Occipital lobe (tissue), 2 donors: ENCODE measurements around the gene SLC5A9. TPM values are rescaled to one million over a fixed set of nuclear protein-coding genes. Genes with fewer than 3 reads are reported as not detected.
"Not testable (repeated sequence)": the region's sequence is repeated elsewhere in the genome, so short reads cannot be mapped to it uniquely, and the experiment has no call there.

ENCODE experiments used
- DNase-seq: peaks from one replicate; lab custom pipeline; 2025; lab: John Stamatoyannopoulos, UW
- total RNA-seq: library from RNA; depleted of rRNA; stranded (reverse); fragments of >200 nt; gene quantifications from one replicate; pipeline ENCODE4 v1.2.3, GENCODE V29; 2014

SLC5A9 gene
- not detected for total RNA-seq

DNA sequence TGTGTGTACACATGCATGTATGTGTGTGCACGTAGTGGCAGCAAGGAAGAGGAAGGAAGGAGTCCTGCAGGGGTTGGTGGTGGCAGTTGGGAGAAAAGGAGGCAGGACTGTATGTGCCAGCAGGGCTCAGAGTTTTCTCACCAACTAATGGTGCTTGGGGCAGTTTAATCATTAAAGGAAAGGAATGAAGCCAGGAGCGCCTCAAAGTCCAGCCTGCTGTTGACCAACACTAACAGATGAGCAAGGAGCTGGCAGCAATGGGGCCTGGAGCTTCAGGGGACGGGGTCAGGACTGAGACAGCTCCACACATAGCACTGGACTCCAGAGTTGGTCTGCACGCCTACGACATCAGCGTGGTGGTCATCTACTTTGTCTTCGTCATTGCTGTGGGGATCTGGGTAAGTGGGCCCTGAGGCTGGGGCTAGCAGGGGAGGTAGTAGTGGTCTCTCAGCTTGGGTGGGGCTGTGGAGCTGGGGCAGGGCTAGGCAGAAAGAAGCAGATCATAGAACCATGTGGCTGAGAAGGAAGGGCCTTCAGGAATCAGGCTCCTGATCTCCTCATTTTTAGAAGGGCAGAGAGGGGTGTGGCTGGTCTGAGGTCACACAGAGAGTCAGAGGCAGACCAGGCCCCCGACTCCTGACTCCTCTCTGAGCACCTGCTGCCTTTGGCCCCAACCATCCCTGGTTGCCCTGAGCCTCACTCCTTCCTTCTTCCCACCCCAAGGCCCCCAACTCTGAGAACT is at the start of gene SLC5A9:
Gene SLC5A9 (plus strand): TSS at position 216 of the 742 bp plus-strand sequence. CDS start 21 bp downstream, at position 237.
- no peak for DNase-seq

DNA sequence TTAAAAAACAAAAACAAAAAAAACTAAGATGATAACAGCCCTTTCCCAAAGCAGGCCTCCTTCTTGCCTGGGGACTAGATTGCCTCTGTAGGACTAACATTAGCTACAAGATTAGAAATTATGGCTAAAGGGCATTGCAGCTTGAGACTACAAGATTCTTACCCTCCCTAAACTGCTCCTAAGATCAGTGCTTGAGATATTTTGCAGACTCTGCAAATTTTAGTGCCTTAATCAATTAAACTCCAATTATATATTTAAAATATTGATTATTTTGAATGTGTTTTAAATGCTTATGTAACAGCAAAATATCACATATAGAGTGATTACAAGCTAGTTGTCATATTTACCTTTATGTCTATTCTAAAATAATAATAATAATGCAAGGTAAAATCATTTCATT is 47.4 kb upstream of the SLC5A9 start:
- DNase-seq: no peak

DNA sequence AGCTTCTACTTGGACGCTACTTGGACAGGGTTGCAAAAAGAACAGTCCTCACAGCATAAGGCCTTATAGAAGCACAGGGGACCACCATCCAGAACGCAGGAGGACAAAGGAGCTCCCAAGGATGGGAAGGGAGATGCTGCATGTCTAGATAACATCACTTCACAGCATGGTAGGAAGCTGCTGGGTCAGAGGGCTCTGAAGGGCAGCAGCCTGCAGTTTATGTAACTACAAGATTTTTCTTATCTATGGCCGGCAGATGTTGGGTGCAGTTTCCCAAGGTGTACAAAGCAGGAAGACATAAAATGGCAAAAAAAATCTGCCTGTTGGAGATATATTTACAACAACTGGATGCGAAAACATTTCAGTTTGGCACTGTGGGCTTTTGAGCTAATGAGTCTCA is 45.3 kb upstream of the SLC5A9 start:
- no peak for DNase-seq

DNA sequence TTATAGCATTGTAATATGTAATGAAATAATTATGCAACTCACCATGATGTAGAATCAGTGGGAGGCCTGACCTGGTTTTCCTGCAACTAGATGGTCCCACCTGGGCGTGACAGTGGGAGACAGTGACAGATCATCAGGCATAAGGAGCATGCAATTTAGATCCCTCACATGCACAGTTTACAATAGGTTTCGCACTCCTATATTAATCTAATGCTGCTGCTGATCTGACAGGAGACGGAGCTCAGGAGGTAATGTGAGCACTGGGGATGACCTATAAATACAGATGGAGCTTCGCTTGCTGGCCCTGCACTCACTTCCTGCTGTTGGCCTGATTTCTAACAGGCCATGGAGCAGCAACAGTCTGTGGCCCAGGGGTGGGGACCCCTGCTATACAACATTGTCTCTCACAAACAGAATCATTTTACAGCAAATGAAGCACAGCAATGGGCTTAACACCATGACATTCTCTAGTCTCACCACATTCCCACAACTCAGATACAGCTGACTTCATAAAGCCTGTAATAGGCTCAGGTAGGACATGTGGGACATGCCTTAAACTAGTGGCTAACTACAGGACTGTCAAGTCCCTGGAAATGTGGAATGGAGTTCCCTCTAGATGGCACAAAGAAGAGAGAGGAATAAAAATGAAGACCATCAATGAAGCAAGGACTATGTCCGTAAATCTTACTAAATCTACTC is 40.7 kb upstream of the SLC5A9 start:
- no peak for DNase-seq

DNA sequence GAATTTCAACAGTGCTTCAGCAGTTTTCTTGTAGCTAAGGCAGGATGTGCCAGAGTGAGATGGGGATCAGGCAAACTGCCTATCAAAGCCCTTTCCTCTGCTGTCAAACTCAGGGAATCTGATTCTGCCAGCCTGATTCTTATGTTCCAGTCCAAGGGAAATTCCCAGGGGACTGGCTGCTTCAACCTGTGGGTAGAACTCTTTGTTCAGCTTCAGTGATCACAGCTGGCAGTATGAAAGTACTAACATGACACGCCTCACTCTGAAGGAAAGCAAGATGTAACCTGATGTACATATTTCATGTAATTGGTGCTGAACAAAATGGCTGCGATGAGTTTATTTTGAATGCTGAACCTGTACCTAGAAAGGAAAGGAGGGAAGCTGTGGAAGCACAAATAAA is 40.1 kb upstream of the SLC5A9 start:
- DNase-seq: no peak

DNA sequence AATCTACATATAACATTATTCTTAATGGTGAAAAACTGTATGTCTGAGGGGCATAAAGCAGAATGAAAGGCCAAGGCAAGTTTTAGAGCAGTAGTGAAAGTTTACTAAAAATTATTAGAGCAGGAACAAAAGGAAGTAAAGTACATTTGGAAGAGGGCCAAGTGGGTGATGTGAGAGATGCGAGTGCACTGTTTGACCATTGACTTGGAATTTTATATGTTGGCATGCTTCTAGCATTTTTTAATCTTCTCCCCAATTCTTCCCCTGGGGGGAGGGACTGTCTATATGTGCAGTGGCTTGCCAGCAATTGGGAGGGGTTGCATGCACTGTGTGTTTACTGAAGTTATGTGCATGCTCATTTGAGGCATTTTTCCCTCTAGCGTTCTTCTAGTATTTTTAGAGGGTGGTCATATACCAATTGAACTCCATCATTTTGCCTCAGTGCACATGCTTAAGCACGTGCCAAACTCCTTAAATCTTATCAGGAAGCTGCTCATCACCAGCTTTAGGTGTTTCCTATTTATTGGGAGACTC is 36.1 kb upstream of the SLC5A9 start:
- DNase-seq: no peak

DNA sequence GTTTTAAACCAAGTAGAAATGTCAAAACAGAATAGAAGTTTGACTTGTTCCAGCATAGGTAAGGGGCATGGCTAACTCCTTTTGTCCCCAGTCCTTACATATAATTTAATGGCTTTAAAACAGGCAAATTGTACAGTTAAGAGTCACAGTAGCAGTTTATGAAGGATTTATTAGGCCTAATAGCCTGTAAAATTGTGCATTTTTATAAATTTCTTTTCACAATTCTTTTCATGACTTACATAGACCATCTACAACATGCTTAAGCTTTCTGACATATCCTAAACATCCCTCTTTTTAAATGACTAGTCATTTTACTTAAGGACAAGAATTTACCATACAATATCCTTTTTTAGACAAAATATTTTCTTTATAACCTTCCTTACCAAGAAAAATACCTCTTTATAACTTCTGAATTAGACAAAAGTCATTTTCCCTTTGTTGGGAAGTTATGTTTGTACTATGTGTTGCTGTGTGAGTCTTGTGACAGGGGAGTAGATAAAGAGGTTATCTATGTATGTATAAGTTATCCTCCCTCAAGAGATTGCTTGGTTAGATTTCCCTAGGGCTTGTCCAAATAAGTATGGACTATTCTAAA is 34.5 kb upstream of the SLC5A9 start:
- DNase-seq: no peak

DNA sequence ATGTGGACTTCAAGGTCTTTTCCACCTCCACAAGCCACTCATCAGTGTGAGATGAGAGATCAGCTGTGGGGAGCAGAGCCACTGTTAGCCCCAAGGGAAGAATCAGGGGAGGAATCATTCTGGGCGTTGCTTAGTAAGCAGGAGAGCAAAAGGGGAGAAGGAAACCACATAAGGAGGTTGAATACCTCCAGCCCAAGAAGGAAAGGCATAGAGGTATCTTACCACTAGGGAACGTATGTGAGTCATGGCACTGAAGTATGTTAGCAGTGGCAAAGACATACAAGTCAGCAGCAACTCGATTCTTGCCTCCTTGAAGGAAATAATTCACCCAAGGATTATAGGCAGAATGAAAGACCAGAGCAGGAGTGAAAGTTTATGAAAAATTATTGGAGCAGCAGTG is 31.6 kb upstream of the SLC5A9 start:
- no peak for DNase-seq

DNA sequence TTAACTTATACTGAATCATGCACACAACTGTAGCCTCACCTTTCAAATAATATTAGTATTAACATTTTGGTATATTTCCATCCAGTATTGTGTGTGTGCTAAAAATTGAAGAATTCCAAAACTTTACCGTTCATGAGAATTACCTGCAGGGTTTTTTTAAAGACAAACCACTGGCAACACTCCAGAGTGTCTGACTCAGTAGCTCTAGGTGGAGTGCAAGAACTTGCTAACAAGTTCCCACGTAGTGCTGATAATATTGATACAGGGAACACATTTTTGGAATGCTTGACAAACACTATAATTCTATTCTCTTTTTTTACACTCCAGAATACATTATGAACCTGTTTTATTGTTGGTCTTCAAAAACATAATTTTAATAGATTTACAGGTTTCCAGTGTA is 27.7 kb upstream of the SLC5A9 start:
- DNase-seq: no peak

DNA sequence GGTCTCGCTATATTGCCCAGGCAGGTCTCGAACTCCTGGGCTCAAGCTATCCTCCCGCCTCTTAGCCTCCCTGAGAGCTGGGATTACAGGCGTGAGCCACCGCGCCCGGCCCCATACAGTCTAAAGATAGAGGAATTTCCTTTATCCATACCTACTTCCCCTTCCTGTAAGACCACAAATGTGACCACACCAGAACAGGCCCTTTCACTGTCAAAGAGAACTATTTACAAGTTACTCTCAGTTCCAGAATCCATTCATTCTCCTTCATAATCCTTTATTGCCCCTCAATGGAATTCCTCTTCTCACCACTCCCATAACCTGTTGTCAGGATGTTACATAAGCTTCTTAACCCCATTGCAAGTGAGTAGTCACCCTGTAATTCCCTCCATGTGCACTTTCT is 26.3 kb upstream of the SLC5A9 start:
- DNase-seq: no peak

DNA sequence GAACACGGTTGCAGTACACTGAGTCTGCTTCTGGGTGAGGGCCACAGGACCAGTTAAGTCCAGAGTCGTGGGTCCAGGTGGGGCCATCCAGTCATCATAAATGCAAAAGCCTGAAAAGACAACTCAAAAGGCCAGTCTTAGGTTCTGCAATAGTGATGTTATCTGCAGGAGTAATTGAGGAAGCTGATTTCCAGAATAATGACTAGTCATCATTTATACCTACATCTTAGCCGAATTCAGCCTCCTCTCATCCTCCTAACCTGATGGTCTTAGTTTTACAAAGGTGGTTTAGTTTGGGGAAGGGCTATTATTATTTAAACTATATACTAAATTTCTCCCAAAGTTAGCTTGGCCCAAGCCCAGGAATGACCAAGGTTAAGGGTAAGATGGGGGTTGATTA is 23.5 kb upstream of the SLC5A9 start:
- no peak for DNase-seq

DNA sequence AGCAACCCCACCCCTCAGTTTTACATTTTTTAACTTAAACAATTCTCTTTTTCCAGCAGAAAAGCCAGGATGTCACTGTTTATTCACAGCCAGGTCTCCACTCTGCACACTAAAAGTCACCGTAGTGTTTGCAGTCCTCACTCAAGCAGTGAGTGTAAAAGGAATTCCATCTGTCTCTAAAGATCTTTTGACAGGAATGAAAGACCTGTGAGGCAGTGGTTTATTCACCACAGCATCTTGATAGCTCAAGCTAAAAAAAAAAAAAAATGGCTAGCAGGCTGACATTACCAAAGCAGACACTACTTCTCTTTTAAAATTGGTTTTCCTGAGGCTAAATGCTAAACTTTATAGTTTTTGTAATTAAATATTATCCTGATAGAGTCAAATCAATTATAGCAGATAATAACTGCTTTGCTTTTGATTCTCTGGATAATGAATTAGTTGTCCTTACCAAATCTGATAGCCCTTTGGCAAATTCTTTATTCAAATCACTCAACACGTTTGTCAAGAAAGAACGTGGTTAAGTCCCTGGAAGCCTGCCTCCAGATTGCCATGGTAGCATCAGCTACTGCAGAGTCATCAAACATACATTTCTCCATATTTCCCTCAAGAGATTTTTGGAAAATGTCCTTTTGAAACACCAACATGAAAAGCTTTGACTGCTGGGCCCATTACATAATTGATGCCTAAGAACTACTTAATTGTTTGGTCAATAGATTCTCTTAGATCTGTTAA is 22.2 kb upstream of the SLC5A9 start:
- DNase-seq: no peak

DNA sequence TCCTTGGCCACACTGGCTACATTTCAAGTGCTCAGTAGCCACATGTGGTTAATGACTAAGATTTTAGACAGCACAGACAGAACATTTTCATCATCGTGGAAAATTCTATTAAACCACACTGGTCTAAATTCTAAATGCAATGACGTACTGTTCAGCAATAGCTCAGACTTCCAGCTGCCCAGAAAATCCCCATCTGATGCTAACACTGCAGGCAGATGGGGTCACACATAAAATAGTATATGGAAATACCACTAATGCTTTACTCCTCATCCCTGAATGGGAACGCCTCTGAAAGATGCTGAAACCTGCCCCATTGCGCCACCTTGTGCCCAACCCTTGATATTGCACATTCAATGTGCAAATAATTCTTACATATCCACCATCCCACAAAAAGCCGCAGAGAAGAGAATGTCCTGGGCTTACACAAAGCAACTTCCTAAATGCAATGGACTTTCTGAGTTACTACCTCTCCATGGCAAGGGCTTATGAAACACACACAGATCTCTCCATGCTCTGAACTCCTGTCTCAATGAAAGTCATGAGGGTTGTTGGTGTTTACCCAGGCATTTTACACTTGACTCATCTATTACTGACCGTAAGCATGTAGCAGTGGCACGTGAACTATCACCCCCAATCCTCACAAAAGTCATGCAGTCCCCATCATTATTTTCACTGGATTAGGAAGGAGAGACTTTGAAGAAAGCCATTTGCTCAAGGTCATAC is 20.3 kb upstream of the SLC5A9 start:
- DNase-seq: peak; percentile 27

DNA sequence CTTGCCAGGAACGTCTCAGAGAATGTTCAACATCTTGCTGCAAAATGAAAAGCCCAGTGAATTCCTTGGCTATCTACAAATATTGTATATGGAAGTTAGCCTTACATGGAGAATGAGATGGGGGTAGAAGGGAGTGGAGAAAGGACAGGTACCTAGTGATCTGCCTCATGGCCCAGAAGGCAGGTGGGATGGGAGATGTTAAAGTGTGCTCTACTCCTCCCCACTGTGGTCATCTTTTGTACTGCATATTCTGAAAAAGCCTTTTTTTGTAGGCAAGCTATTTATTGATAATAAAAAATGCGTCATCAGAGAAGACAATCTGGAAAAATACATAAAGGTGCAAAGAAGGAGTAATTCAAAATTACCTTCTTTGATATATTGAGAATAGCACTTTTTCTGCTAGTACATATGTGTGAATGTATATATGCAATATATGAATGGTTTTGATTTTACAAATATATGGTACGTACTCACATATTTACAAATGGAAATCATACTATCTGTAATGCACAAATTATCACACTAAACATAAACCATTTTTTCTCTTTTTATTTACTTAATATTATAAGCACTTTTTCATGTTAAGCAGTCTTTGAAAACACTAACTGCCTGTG is 19.1 kb upstream of the SLC5A9 start:
- no peak for DNase-seq

DNA sequence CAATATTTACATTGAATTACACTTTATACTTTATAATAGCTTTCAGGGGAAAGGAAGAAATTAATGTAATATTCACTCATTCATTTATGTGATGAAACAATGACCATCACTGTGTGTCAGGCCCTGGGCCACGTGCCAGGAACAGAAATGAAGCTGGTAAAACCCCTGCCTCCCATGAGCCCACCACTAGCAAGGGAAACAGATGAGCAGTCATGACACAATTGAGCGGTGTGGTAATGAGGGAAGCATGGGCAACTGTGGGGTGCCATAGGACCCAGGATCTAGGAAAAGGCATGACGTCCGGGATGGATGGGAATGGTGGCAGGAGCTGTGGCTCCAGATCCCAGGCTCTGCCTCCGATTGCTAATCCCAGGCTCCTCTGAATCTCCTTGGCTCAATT is 17.0 kb upstream of the SLC5A9 start:
- no peak for DNase-seq

DNA sequence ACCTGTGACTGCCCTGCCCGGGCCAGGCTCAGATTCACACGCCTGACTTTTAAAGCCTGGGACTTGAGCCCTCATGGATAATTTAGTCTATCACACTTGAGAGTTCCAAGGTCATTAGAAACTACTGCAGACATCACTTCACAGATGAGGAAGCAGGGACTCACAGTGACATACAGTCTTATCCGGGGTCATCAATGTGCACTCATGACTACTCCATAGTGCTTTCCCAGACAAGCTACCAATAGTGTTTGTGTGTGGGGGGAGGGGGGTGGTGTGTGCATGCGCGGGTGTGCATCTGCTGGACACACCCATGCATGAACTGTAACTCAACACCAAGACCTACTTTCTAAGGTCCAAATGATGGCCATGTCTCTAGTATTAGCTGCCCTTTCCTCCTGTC is 16.1 kb upstream of the SLC5A9 start:
- no peak for DNase-seq

DNA sequence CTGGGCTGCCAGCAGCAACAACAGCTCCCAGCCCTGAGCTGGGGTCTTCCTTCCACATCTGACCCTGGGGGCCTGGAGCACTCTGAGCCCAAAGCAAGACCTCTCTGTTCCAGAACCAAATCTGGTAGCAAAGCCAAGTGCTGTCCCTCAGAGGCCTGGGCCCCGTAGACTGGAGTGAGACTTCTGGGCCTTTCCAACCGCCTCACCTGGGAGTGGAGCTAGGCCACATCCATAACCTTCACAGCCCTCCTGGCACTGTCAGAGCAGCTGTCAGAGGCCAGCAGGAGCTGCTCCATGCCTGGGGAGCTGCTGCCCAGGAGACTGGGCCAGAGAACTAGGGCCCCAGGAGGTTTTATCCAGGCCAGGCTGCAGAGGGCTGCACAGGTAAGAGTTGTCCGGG is 15.4 kb upstream of the SLC5A9 start:
- DNase-seq: no peak

DNA sequence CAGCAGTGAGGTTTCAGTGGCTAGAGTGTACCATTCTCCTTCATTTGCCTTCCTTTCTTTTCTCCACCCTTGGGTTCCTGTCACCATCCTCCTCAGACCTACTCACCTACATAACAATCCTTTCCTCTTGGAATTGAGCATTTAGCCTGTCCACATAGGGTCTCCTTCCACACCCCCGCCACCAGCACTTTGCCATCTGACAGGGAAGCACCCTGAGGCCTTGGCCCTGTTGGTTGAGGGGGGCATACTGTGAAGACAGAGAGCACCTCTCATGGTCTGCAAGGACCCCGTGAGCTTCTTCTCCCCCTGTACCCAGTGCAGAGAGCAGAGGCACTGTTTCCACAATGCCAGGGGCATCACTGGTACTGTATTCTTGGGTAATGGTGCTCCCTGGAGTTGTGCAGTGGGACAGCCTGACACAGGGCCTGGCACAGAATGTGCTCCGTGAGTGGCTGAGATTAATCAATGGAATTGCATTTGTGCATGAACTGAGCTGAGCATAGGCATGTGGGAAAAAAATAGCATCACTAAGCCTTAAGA is 14.9 kb upstream of the SLC5A9 start:
- DNase-seq: no peak

DNA sequence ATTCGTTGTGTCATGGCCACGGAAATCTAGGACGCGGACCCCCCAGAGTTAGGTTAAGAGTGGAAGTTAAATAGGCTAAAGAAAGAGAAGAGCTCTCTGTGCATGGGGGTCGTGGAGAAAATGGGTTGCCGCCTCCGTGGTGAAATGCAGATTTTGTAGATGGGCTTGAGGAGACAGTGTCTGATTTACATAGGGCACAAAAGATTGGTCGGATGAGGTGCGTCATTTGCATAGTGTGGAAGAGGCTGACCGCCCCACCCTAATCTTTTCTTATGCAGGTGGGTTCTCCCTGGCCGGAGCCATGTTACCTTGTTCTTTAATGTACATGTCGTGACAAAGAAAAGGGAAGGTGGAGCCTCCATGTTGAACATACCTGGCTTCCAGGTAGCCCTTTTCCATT is 14.3 kb upstream of the SLC5A9 start:
- DNase-seq: no peak

DNA sequence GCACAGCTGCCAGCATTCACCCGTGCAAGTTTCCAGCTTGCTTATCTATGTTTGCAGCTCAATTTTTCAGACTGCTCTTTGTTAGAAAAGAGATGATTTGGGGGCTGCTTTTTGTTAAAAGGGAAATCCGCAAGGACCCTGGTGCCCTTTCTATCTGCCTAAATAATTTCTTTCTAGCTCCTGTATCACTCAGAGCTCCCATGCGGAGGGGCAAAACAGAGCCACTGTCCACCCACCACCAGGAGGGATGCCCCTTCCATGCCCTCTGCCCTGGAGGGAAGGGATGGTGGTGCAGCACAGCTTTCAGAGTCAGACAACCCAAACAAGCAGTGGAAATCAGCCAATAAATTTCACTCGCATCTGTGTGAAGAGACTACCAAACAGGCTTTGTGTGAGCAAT is 13.9 kb upstream of the SLC5A9 start:
- no peak for DNase-seq

DNA sequence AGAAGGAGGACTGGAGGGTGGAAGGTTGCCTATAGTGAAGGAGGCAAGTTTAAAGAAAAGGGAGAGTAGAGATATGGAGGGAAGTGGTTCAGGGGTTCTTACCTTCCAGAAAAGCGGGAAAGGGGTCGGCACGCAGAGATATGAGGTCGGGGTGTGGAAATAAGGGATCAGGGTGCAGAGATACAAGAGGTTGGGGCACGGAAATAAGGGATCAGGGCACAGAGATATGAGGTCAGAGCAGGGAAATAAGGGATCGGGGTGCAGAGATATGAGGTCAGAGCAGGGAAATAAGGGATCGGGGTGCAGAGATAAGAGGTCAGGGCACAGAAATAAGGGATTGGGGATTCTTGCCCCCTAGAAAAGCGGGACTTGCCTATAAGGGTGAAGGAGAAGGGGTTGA is 9.1 kb upstream of the SLC5A9 start:
- DNase-seq: not testable (repeated sequence)
